OCI-LY7 (cell line): ENCODE data around the gene CA10. TPM values are rescaled to one million over a fixed set of nuclear protein-coding genes. Genes with fewer than 3 reads are reported as not detected.

Experiments used
- BruUV-seq: library from RNA; stranded (reverse); fragments of 400-500 nt; replicated peaks from 2 replicates; lab custom pipeline; 2021; lab: Mats Ljungman, UMichigan
- CTCF ChIA-PET: fragments of 300-600 bp; sonication (Branson Sonifier 250); formaldehyde crosslinking; loops from one replicate; lab custom pipeline; 2022; ENCODE audit warnings: antibody characterized with exemption; ENCODE audit not compliant: unreplicated experiment; lab: Charles Lee
- POLR2A ChIA-PET: fragments of 300-600 bp; sonication (Branson Sonifier 250); formaldehyde crosslinking; loops from one replicate; lab custom pipeline; 2022; ENCODE audit warnings: antibody characterized with exemption; lab: Charles Lee
- DNase-seq: peaks from one replicate; pipeline ENCODE4 v3.0.0-alpha.2; 2015; ENCODE audit warnings: low spot score
- H2AFZ ChIP-seq: fragments of 200-600 bp; sonication (generic), shearing (Covaris generic); 2 replicates; pipeline ENCODE4 v1.6.1; 2014; ENCODE audit warnings: mild to moderate bottlenecking, antibody characterized with exemption, low read length, moderate library complexity
- H3K27ac ChIP-seq: fragments of 200-600 bp; sonication (generic); 2 replicates; pipeline ENCODE4 v1.5.1; 2014; ENCODE audit warnings: mixed run types, low read depth, mild to moderate bottlenecking, moderate library complexity, low read length, inconsistent platforms; ENCODE audit not compliant: poor library complexity, severe bottlenecking
- H3K36me3 ChIP-seq: fragments of 200-600 bp; sonication (generic); 2 replicates; pipeline ENCODE4 v1.6.1; 2014; ENCODE audit warnings: mild to moderate bottlenecking, antibody characterized with exemption, low read length, moderate library complexity, mixed read lengths; ENCODE audit not compliant: insufficient read depth
- H3K4me1 ChIP-seq: fragments of 200-600 bp; sonication (generic); 2 replicates; pipeline ENCODE4 v1.5.1; 2014; ENCODE audit warnings: mild to moderate bottlenecking, low read length; ENCODE audit not compliant: insufficient read depth, poor library complexity, severe bottlenecking
- H3K4me2 ChIP-seq: fragments of 200-600 bp; sonication (generic); 2 replicates; pipeline ENCODE4 v1.6.1; 2014; ENCODE audit warnings: mild to moderate bottlenecking, low read length
- H3K4me3 ChIP-seq: fragments of 200-600 bp; sonication (generic); 2 replicates; pipeline ENCODE4 v1.5.1; 2014; ENCODE audit warnings: mild to moderate bottlenecking, low read depth, low read length; ENCODE audit not compliant: poor library complexity, severe bottlenecking
- H3K79me2 ChIP-seq: fragments of 200-600 bp; sonication (generic); 2 replicates; pipeline ENCODE4 v1.6.1; 2016; ENCODE audit warnings: low read depth, mild to moderate bottlenecking, low read length, moderate library complexity, mixed read lengths; ENCODE audit not compliant: insufficient read depth
- H3K9me2 ChIP-seq: fragments of 200-600 bp; sonication (generic); 2 replicates; pipeline ENCODE4 v1.6.1; 2016; ENCODE audit warnings: mild to moderate bottlenecking, low read length, mixed read lengths; ENCODE audit not compliant: insufficient read depth
- H3K9me3 ChIP-seq: fragments of 200-600 bp; sonication (generic); 2 replicates; pipeline ENCODE4 v1.6.1; 2014; ENCODE audit warnings: mild to moderate bottlenecking, mixed run types, low read length, mixed read lengths
- H4K20me1 ChIP-seq: fragments of 200-600 bp; sonication (generic); 2 replicates; pipeline ENCODE4 v1.6.1; 2014; ENCODE audit warnings: mild to moderate bottlenecking, antibody characterized with exemption, low read length, moderate library complexity, mixed read lengths; ENCODE audit not compliant: insufficient read depth
- CTCF ChIP-seq: fragments of 200-600 bp; sonication (generic); conservative IDR thresholded peaks from 2 replicates; pipeline ENCODE4 v1.5.1; 2014; ENCODE audit warnings: mild to moderate bottlenecking, antibody characterized with exemption, low read length, moderate library complexity, mixed read lengths
- EZH2phosphoT487 ChIP-seq: fragments of 200-600 bp; sonication (generic); IDR thresholded peaks from 2 replicates; pipeline ENCODE4 v1.6.1; 2018; ENCODE audit warnings: low read depth, borderline replicate concordance, mild to moderate bottlenecking, mixed run types, antibody characterized with exemption, low read length, moderate library complexity, mixed read lengths
- intact Hi-C: fragments of 100-400 bp; cut with micrococcal nuclease; formaldehyde crosslinking; loops from one replicate; pipeline ENCODE4 v1.10.0; 2022; ENCODE audit not compliant: unreplicated experiment
- total RNA-seq, 2 experiments: library from RNA; depleted of rRNA in 1 of 2; stranded (reverse); fragments of >200 nt in 1 of 2; shearing (Covaris generic) in 1 of 2; gene quantifications; 2 replicates each; pipeline ENCODE4 v1.2.3, GENCODE V29; 2014 to 2022

The CA10 gene
- total RNA-seq, 2 experiments from 2014 or later, result not detected

GRCh38 chr17:52156576-52157570 is 1.6 kb downstream of the CA10 start:
- POLR2A ChIA-PET, result no interaction called here
- no peaks in the 10 kb centered on the region for H3K4me1 ChIP-seq
- TF ChIP-seq CTCF, result no peak
- TF ChIP-seq EZH2phosphoT487, result no peak
- no peak overlapping the region for H3K27ac ChIP-seq
- no peaks in the 10 kb centered on the region for H3K9me2 ChIP-seq
- CTCF ChIA-PET, result no interaction called here
- no peak for DNase-seq
- no peak overlapping the region for H3K4me2 ChIP-seq
- H3K36me3 ChIP-seq, result no peaks in the 10 kb centered on the region
- H3K79me2 ChIP-seq, result no peaks in the 10 kb centered on the region
- no TSS peak for BruUV-seq
- no peaks in the 10 kb centered on the region for H4K20me1 ChIP-seq
- no peaks in the 10 kb centered on the region for H3K9me3 ChIP-seq
- H3K4me3 ChIP-seq, result no peak overlapping the region
- H2AFZ ChIP-seq, result no peak overlapping the region
- intact Hi-C loops, result no loop called here

GRCh38 chr17:52155301-52155700 is 3.2 kb downstream of the CA10 start:
- Histone ChIP-seq H3K36me3 (no peaks in the 10 kb centered on the region), H3K9me2 (no peaks in the 10 kb centered on the region), H3K4me2 (no peak overlapping the region), H3K4me1 (no peaks in the 10 kb centered on the region), H3K9me3 (no peaks in the 10 kb centered on the region), H3K79me2 (no peaks in the 10 kb centered on the region), H4K20me1 (no peaks in the 10 kb centered on the region), H3K4me3 (no peak overlapping the region), H2AFZ (no peak overlapping the region), H3K27ac (no peak overlapping the region)
- ChIA-PET CTCF (no interaction called here), POLR2A (no interaction called here)
- TF ChIP-seq EZH2phosphoT487, result no peak
- no peak for TF ChIP-seq CTCF
- no peak for DNase-seq
- intact Hi-C loops, result no loop called here
- BruUV-seq, result no TSS peak

GRCh38 chr17:52154466-52154865 is 4.0 kb downstream of the CA10 start:
- ChIA-PET POLR2A (interaction anchor here (0.5 kb wide), 2 partner anchors 21 to 1970 kb away, joined by 3 read pairs; no protein-coding TSS in a partner anchor), CTCF (no interaction called here)
- H3K36me3 ChIP-seq, result no peaks in the 10 kb centered on the region
- no peaks in the 10 kb centered on the region for H3K9me3 ChIP-seq
- intact Hi-C loops, result no loop called here
- no peak for DNase-seq
- TF ChIP-seq CTCF, result no peak
- no peaks in the 10 kb centered on the region for H3K9me2 ChIP-seq
- H3K79me2 ChIP-seq, result no peaks in the 10 kb centered on the region
- no peaks in the 10 kb centered on the region for H3K4me1 ChIP-seq
- no peaks in the 10 kb centered on the region for H4K20me1 ChIP-seq
- no peak overlapping the region for H3K4me2 ChIP-seq
- BruUV-seq, result no TSS peak
- no peak overlapping the region for H3K27ac ChIP-seq
- no peak overlapping the region for H3K4me3 ChIP-seq
- no peak overlapping the region for H2AFZ ChIP-seq
